ENCODE results near the gene RIOK3.

Gene RIOK3

GRCh38 chr18:23452728-23453679, at the start of gene RIOK3 (continued):
- TF ChIP-seq ZEB2 (tag by site-specific recombination; IDR thresholded peaks at IDR 0.05) (0 out of 2 replicates have a peak, but pooled peaks have one; percentile 43), ZNF10 (tag by site-specific recombination; IDR thresholded peaks at IDR 0.05) (no peak), ZFP41 (tag by site-specific recombination; IDR thresholded peaks at IDR 0.05; ENCODE audit: borderline replicate concordance) (no peak), ZNF214 (tag by site-specific recombination; IDR thresholded peaks at IDR 0.05; ENCODE audit: borderline replicate concordance) (no peak), ZNF324 (tag by site-specific recombination; IDR thresholded peaks at IDR 0.05) (no peak), ZSCAN30 (tag by site-specific recombination; IDR thresholded peaks at IDR 0.05) (no peak), ZNF16 (tag by site-specific recombination; IDR thresholded peaks at IDR 0.05; ENCODE audit: low read depth) (no peak), ZNF416 (tag by site-specific recombination; IDR thresholded peaks at IDR 0.05) (no peak), ZNF660 (tag by site-specific recombination; IDR thresholded peaks at IDR 0.05) (no peak), ZNF544 (tag by site-specific recombination; IDR thresholded peaks at IDR 0.05) (no peak), ZXDB (tag by site-specific recombination; IDR thresholded peaks at IDR 0.05) (peak; percentile 67), ZBTB21 (tag by site-specific recombination; IDR thresholded peaks at IDR 0.05) (peak; percentile 30; the same call in 1 of the 2 replicates), ZNF37A (tag by site-specific recombination; IDR thresholded peaks at IDR 0.05) (no peak), ZNF768 (tag by site-specific recombination; IDR thresholded peaks at IDR 0.05) (no peak), ZNF707 (tag by site-specific recombination; IDR thresholded peaks at IDR 0.05) (no peak), ZNF626 (tag by site-specific recombination; IDR thresholded peaks at IDR 0.05) (no peak), PRDM4 (tag by site-specific recombination; IDR thresholded peaks at IDR 0.05) (no peak), HOXC10 (CRISPR knock-in tag; IDR thresholded peaks at IDR 0.05) (no peak), KLF16 (tag by site-specific recombination; IDR thresholded peaks at IDR 0.05) (peak; percentile 85), ZNF777 (tag by site-specific recombination; IDR thresholded peaks at IDR 0.05; ENCODE audit: borderline replicate concordance) (no peak), ZNF274 (IDR thresholded peaks at IDR 0.05; ENCODE audit: low read length) (no peak), ZNF274 (tag by site-specific recombination; IDR thresholded peaks at IDR 0.05; ENCODE audit: borderline replicate concordance) (no peak), ZBTB48 (tag by site-specific recombination; IDR thresholded peaks at IDR 0.05) (no peak; the same call in 1 of the 2 replicates), KLF1 (tag by site-specific recombination; IDR thresholded peaks at IDR 0.05) (peak; percentile 85), ZNF692 (tag by site-specific recombination; IDR thresholded peaks at IDR 0.05) (0 out of 2 replicates have a peak, but pooled peaks have one; percentile 41), ZNF174 (tag by site-specific recombination; IDR thresholded peaks at IDR 0.05) (no peak), ZSCAN4 (tag by site-specific recombination; IDR thresholded peaks at IDR 0.05) (no peak), ZBTB49 (tag by site-specific recombination; IDR thresholded peaks at IDR 0.05; ENCODE audit: low read depth) (no peak), IKZF3 (tag by site-specific recombination; IDR thresholded peaks at IDR 0.05) (peak; percentile 57), GLIS1 (tag by site-specific recombination; IDR thresholded peaks at IDR 0.05) (0 out of 2 replicates have a peak, but pooled peaks have one; percentile 13), ZSCAN23 (tag by site-specific recombination; IDR thresholded peaks at IDR 0.05) (no peak), ZNF560 (tag by site-specific recombination; IDR thresholded peaks at IDR 0.05; ENCODE audit: borderline replicate concordance) (no peak)

All from HEK293 (cell line).